Spleen (tissue), 11 donors: ENCODE results near the gene GALNT7. TPM values are rescaled to one million over a fixed set of nuclear protein-coding genes. Genes with fewer than 3 reads are reported as not detected.
A peak's percentile ranks its signal among the peaks of the same experiment; 100 is the strongest.

ENCODE experiments used
- DNase-seq: peaks from one replicate; pipeline ENCODE4 v3.0.0-alpha.2; 2020
- H3K27ac ChIP-seq, 8 donors: fragments of 200-600 bp; sonication (generic) in 7 of 8; 1 replicate in 4 of 8; 2 replicates in 4 of 8; pipeline versions ENCODE4 v1.5.0 to v1.8.0; 2016 to 2021; ENCODE audit warnings: inconsistent platforms in 4 of 8, mild to moderate bottlenecking in 4 of 8, moderate library complexity in 1 of 8
- H3K27me3 ChIP-seq, 7 donors: fragments of 200-600 bp; sonication (generic) in 6 of 7; replicated peaks in 1 of 7; 1 replicate in 4 of 7; 2 replicates in 3 of 7; pipeline versions ENCODE4 v1.5.0 to v1.8.0; 2016 to 2021; ENCODE audit warnings: inconsistent platforms in 3 of 7, mild to moderate bottlenecking in 1 of 7
- H3K36me3 ChIP-seq, 6 donors: fragments of 200-600 bp; sonication (generic) in 5 of 6; 1 replicate in 4 of 6; 2 replicates in 2 of 6; pipeline versions ENCODE4 v1.5.0 to v1.8.0; 2016 to 2021; ENCODE audit warnings: inconsistent platforms in 2 of 6
- H3K4me1 ChIP-seq, 6 donors: fragments of 200-600 bp; sonication (generic) in 5 of 6; 1 replicate in 3 of 6; 2 replicates in 3 of 6; pipeline versions ENCODE4 v1.5.0 to v1.8.0; 2016 to 2021; ENCODE audit warnings: inconsistent platforms in 3 of 6
- H3K4me3 ChIP-seq, 8 donors: fragments of 200-600 bp; sonication (generic) in 7 of 8; 1 replicate in 4 of 8; 2 replicates in 4 of 8; pipeline versions ENCODE4 v1.5.0 to v1.8.0; 2016 to 2021; ENCODE audit warnings: inconsistent platforms in 4 of 8, mild to moderate bottlenecking in 4 of 8, moderate library complexity in 2 of 8
- H3K9me3 ChIP-seq, 8 donors: fragments of 200-600 bp; sonication (generic) in 7 of 8; 1 replicate in 4 of 8; 2 replicates in 4 of 8; pipeline versions ENCODE4 v1.5.0 to v1.8.0; 2016 to 2021; ENCODE audit warnings: inconsistent platforms in 4 of 8
- POLR2A ChIP-seq, 3 donors: fragments of 450-650 bp; IDR thresholded peaks; one replicate each; pipeline ENCODE4 v1.5.1; 2017; ENCODE audit warnings: antibody characterized with exemption in 3 of 3, mild to moderate bottlenecking in 1 of 3
- POLR2AphosphoS5 ChIP-seq, 3 donors: sonication (generic); formaldehyde crosslinking; IDR thresholded peaks; one replicate each; pipeline ENCODE4 v1.5.1; 2017; ENCODE audit warnings: antibody characterized with exemption in 3 of 3
- WGBS, 5 donors: extraction: QIAGEN DNeasy Blood & Tissue Kit in 3 of 5; methylation state at CpG; one replicate each; pipeline versions ENCODE4 v1.1.5 to v1.1.7; 2013 to 2018; 5-methylcytosine and 5-hydroxymethylcytosine counted together
- intact Hi-C: fragments of 100-400 bp; cut with DNase I; formaldehyde crosslinking; loops from one replicate; pipeline ENCODE4 v1.15.0; 2023; ENCODE audit warnings: low total_unique reads
- polyA plus RNA-seq, 3 donors: library from polyadenylated mRNA; stranded (reverse); fragments of 200-250 nt; gene quantifications; one replicate each; pipeline ENCODE4 v1.2.1, GENCODE V29; 2013
- total RNA-seq, 7 donors: library from RNA; depleted of rRNA in 3 of 7; stranded (reverse); fragments of >200 nt in 3 of 7; fragmentation: NEBNext Ultra II Directional in 4 of 7; extraction: Animal tissue kit (Norgen Biotek cat#: 25700) in 4 of 7; gene quantifications; one replicate each; pipeline versions ENCODE4 v1.1.0 to v1.2.1, GENCODE V29; 2016 to 2021
- TF ChIP-seq, protein P1 (sequence below), 11 experiments: fragments of 200-600 bp in 7 of 11; fragments of 450-650 bp in 4 of 11; sonication (generic) in 4 of 11; IDR thresholded peaks in 8 of 11; conservative IDR thresholded peaks in 3 of 11; 1 replicate in 7 of 11; 2 replicates in 4 of 11; pipeline versions ENCODE4 v1.4.0 to v1.8.0; 2016 to 2021; ENCODE audit warnings: antibody characterized with exemption in 11 of 11, inconsistent platforms in 4 of 11, mild to moderate bottlenecking in 1 of 11
- donor health status: healthy with polysubstance abuse.
- donor health status: DM: no; HTN: no; CAD: no; lungs with moderate emphysema.
- donor health status: DM: no; HTN: no; CAD: no.
- donor health status: Bipolar disorder and iron deficiency.
- donor health status: healthy.
- donor health status: DM: no; HTN: no; CAD: no.
- donor health status: DM: yes; HTN: yes; CAD: no.

Gene GALNT7
- total and polyA plus RNA-seq, 10 donors = 7.6 to 28.5 (median 20.9) TPM

DNA sequence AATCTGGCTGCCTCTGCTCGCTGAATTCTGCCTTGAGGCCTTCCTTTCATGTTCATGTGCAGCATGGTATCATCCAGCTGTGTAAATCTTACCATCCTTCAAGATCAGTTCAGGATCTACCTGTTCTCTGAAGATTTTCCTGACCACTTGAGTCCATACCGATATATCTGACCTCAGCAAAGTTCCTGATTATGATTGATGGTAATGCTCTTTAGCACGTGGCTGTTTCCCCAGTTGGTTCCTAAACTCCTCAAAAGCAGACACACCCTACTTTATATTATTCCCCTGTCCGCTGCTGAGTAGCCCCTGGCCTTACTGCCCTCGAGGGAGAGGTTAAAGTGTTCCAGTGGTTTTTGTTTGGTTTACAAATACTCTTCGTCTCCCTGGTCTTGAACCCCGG, 20.0 kb downstream of the GALNT7 start:
- no peak for DNase-seq
- no peak overlapping the region for H3K4me3 ChIP-seq
- H3K27ac ChIP-seq = no peak overlapping the region
- H3K9me3 ChIP-seq = no peaks in the 10 kb centered on the region
- no peaks in the 10 kb centered on the region for H3K27me3 ChIP-seq
- peaks cover 0 to 41% (median 16%) of the 10 kb centered on the region in 6 donors for H3K4me1 ChIP-seq
- 70 to 76% (median 74%) methylated on average over 7 of the region's 7 CpGs for WGBS, 5 donors
- intact Hi-C loops = no loop called here
- TF ChIP-seq POLR2A (IDR thresholded peaks at IDR 0.05) (no peak), POLR2AphosphoS5 (IDR thresholded peaks at IDR 0.05) (no peak)
- TF ChIP-seq, protein P1, sequence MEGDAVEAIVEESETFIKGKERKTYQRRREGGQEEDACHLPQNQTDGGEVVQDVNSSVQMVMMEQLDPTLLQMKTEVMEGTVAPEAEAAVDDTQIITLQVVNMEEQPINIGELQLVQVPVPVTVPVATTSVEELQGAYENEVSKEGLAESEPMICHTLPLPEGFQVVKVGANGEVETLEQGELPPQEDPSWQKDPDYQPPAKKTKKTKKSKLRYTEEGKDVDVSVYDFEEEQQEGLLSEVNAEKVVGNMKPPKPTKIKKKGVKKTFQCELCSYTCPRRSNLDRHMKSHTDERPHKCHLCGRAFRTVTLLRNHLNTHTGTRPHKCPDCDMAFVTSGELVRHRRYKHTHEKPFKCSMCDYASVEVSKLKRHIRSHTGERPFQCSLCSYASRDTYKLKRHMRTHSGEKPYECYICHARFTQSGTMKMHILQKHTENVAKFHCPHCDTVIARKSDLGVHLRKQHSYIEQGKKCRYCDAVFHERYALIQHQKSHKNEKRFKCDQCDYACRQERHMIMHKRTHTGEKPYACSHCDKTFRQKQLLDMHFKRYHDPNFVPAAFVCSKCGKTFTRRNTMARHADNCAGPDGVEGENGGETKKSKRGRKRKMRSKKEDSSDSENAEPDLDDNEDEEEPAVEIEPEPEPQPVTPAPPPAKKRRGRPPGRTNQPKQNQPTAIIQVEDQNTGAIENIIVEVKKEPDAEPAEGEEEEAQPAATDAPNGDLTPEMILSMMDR (IDR thresholded peaks at IDR 0.05 in 8 of 11, conservative IDR thresholded peaks at IDR 0.05 in 3 of 11) = no peak
- peaks cover 0 to 1% (median 0%) of the 10 kb centered on the region in 6 donors for H3K36me3 ChIP-seq

DNA sequence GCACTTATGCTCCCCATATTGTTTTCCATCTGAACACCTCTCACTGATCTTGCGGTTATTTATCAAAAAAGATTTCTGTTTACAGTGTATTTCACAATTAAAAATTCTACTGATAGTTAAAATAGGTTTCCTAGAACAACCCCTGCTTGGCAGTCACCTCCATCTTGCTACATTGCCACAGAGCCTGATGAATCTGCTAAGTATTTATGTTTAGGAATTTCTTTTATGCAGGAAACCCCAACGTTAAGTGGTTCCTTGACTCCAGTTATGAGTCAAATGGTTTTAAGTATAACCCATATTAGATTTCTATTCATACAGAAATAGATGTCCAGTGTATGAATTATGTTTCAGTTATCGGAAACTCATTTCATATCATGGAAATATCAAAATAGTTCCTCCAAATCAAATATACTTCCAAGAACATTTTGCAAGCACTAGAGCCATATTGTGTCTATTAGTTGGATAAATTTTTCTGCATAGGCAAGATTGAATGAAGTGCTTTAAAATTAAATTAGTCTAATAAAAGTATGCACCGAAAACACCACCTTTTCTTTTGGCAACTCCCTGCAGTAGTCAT, 20.6 kb downstream of the GALNT7 start:
- 88 to 91% (median 88%) methylated on average over 4 of the region's 4 CpGs for WGBS, 5 donors
- intact Hi-C loops = no loop called here

DNA sequence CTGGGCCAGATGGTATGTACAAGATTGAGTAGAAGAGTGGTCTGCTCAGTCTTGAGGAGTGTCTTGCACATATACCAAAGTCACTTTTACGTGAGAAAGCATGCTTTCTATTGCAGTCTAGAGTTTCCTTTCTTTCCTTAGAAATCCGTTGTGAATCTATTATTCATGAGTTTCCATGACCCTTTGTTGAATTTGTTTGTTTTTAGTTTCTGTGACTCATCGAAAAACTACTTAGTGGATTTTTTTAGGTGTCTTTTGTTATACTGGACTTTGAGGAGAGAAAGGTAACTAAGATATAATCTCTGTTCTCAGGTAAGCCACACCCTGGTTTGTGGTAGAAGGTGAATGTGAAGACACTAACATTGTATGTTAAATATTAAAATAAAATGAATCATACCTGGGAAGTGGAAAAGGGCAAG, 23.0 kb downstream of the GALNT7 start:
- Histone ChIP-seq H3K36me3 (no peaks in the 10 kb centered on the region), H3K27ac (no peak overlapping the region), H3K27me3 (no peaks in the 10 kb centered on the region), H3K4me3 (no peak overlapping the region), H3K9me3 (no peaks in the 10 kb centered on the region), H3K4me1 (peaks cover 0 to 44% (median 11%) of the 10 kb centered on the region in 6 donors)
- 79 to 86% (median 81%) methylated on average over 3 of the region's 3 CpGs for WGBS, 5 donors
- TF ChIP-seq POLR2A (IDR thresholded peaks at IDR 0.05) (no peak), POLR2AphosphoS5 (IDR thresholded peaks at IDR 0.05) (no peak)
- TF ChIP-seq, protein P1 (IDR thresholded peaks at IDR 0.05 in 8 of 11, conservative IDR thresholded peaks at IDR 0.05 in 3 of 11) = no peak
- DNase-seq = no peak
- intact Hi-C loops = no loop called here

More for the DNA sequence above, 20.6 kb downstream of the GALNT7 start:
- H3K4me1 ChIP-seq = peaks cover 0 to 47% (median 16%) of the 10 kb centered on the region in 6 donors
- no peaks in the 10 kb centered on the region for H3K9me3 ChIP-seq
- TF ChIP-seq POLR2A (IDR thresholded peaks at IDR 0.05) (no peak), POLR2AphosphoS5 (IDR thresholded peaks at IDR 0.05) (no peak)
- TF ChIP-seq, protein P1 (IDR thresholded peaks at IDR 0.05 in 8 of 11, conservative IDR thresholded peaks at IDR 0.05 in 3 of 11) = no peak
- H3K4me3 ChIP-seq = no peak overlapping the region
- H3K36me3 ChIP-seq = no peaks in the 10 kb centered on the region
- no peaks in the 10 kb centered on the region for H3K27me3 ChIP-seq
- H3K27ac ChIP-seq = no peak overlapping the region
- no peak for DNase-seq

DNA sequence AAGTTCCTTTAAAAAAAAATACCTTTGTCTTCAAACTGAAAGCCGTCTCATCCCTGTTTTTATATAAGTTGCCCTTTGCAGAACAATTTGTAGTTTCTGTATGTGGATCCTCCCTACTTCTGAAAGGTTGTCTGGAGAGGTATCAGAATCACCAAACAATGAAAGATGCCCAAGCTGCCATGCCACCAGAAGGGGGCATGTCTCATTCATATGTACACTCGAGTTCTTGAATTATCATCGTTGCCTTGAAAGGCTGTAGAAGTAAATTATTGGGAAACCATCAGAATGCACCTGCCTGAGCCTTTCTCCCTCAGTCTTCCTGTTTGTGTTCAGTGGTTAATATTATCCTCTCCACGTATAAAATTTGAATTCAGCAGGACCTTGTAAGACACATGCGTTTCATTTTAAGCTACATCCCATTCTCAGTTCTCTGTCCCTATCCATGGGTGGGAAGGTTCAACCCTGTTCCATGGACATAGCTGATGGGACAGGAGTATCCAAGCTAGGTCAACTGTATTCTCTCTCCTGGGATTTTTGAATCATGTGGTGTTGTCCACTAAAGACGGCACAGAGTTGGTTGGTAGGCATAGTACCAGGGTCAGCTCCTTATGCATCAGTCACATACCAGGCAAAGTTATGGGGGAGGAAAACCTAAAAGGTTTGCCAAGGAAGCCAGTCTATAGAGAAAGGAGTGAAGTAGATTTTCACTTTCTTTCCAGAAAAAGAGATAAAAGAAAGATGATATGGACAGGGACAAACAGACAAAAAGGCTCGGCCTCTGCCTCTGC, 24.0 kb downstream of the GALNT7 start:
- H3K27me3 ChIP-seq = no peaks in the 10 kb centered on the region
- H3K27ac ChIP-seq = no peak overlapping the region
- 55 to 71% (median 66%) methylated on average over 7 of the region's 7 CpGs for WGBS, 5 donors
- no peak for DNase-seq
- intact Hi-C loops = no loop called here
- no peaks in the 10 kb centered on the region for H3K36me3 ChIP-seq
- H3K9me3 ChIP-seq = no peaks in the 10 kb centered on the region
- TF ChIP-seq POLR2A (IDR thresholded peaks at IDR 0.05) = no peak
- TF ChIP-seq, protein P1 (IDR thresholded peaks at IDR 0.05 in 8 of 11, conservative IDR thresholded peaks at IDR 0.05 in 3 of 11) = peak in 1 of 11 experiments; percentile 11
- H3K4me3 ChIP-seq = no peak overlapping the region
- peaks cover 0 to 34% (median 9%) of the 10 kb centered on the region in 6 donors for H3K4me1 ChIP-seq
